IPS DF 6.9 (cell line): ENCODE results near the gene SUCNR1.
"Not testable (repeated sequence)": the region's sequence is repeated elsewhere in the genome, so short reads cannot be mapped to it uniquely, and the experiment has no call there.

Experiments
- DNase-seq: peaks from one replicate; pipeline ENCODE4 v3.0.0-alpha.2; 2013; ENCODE audit warnings: low read depth, low spot score
- H3K27ac ChIP-seq: one replicate; pipeline ENCODE4 v1.5.1; 2013; ENCODE audit warnings: low read length, control low read depth
- H3K27me3 ChIP-seq: 2 replicates; pipeline ENCODE4 v1.6.1; 2013; ENCODE audit warnings: mild to moderate bottlenecking, low read length; ENCODE audit not compliant: control insufficient read depth, insufficient read depth
- H3K36me3 ChIP-seq: 2 replicates; pipeline ENCODE4 v1.6.1; 2013; ENCODE audit warnings: low read length; ENCODE audit not compliant: control insufficient read depth, insufficient read depth
- H3K4me1 ChIP-seq: 2 replicates; pipeline ENCODE4 v1.6.1; 2013; ENCODE audit warnings: low read length; ENCODE audit not compliant: control insufficient read depth, insufficient read depth
- H3K4me3 ChIP-seq: 2 replicates; pipeline ENCODE4 v1.5.1; 2013; ENCODE audit warnings: mild to moderate bottlenecking, low read length
- H3K9me3 ChIP-seq: 2 replicates; pipeline ENCODE4 v1.6.1; 2013; ENCODE audit warnings: low read length, inconsistent platforms; ENCODE audit not compliant: control insufficient read depth, insufficient read depth
- WGBS: extraction: QIAGEN DNeasy Blood & Tissue Kit; methylation state at CpG from one replicate; pipeline ENCODE4 v1.1.7; 2013; ENCODE audit warnings: mixed read lengths, missing lambda C conversion rate; ENCODE audit not compliant: insufficient read length, insufficient coverage; 5-methylcytosine and 5-hydroxymethylcytosine counted together

The SUCNR1 gene

GRCh38 chr3:151873398-151873797, at the start of gene SUCNR1:
Gene SUCNR1 (plus strand): TSS chr3:151873643. CDS start chr3:151879893, 6,250 bp downstream.
- Histone ChIP-seq H3K9me3 (no peaks in the 10 kb centered on the region), H3K27me3 (no peaks in the 10 kb centered on the region), H3K4me1 (no peaks in the 10 kb centered on the region), H3K36me3 (no peaks in the 10 kb centered on the region), H3K27ac (no peak within 1 kb of the TSS), H3K4me3 (no peak within 1 kb of the TSS)
- DNase-seq: no peak

GRCh38 chr3:151827816-151828215, 45.6 kb upstream of the SUCNR1 start:
- Histone ChIP-seq H3K9me3 (no peaks in the 10 kb centered on the region), H3K27ac (no peak overlapping the region), H3K27me3 (no peaks in the 10 kb centered on the region), H3K36me3 (no peaks in the 10 kb centered on the region), H3K4me1 (no peaks in the 10 kb centered on the region), H3K4me3 (no peak overlapping the region)
- no CpG with 5 or more reads among the region's 3 CpGs for WGBS
- DNase-seq: no peak

GRCh38 chr3:151835751-151836525, 37.5 kb upstream of the SUCNR1 start:
- no peaks in the 10 kb centered on the region for H3K9me3 ChIP-seq
- no peak overlapping the region for H3K4me3 ChIP-seq
- no peak overlapping the region for H3K27ac ChIP-seq
- WGBS: no CpG with 5 or more reads among the region's 5 CpGs
- no peak for DNase-seq
- H3K27me3 ChIP-seq: no peaks in the 10 kb centered on the region
- no peaks in the 10 kb centered on the region for H3K36me3 ChIP-seq
- H3K4me1 ChIP-seq: no peaks in the 10 kb centered on the region

GRCh38 chr3:151837057-151837456, 36.4 kb upstream of the SUCNR1 start:
- no CpG with 5 or more reads among the region's 4 CpGs for WGBS
- H3K27me3 ChIP-seq: no peaks in the 10 kb centered on the region
- H3K4me1 ChIP-seq: no peaks in the 10 kb centered on the region
- no peak overlapping the region for H3K27ac ChIP-seq
- DNase-seq: no peak
- H3K36me3 ChIP-seq: no peaks in the 10 kb centered on the region
- no peaks in the 10 kb centered on the region for H3K9me3 ChIP-seq
- H3K4me3 ChIP-seq: no peak overlapping the region

- no peak overlapping the region for H3K27ac ChIP-seq
- no peaks in the 10 kb centered on the region for H3K4me1 ChIP-seq
- no peaks in the 10 kb centered on the region for H3K9me3 ChIP-seq
- H3K36me3 ChIP-seq: no peaks in the 10 kb centered on the region
- no CpG with 5 or more reads among the region's 19 CpGs for WGBS
- H3K27me3 ChIP-seq: no peaks in the 10 kb centered on the region
- DNase-seq: peak; percentile 55
- H3K4me3 ChIP-seq: no peak overlapping the region
Measured at GRCh38 chr3:151838574-151839312, 34.7 kb upstream of the SUCNR1 start.

GRCh38 chr3:151839313-151839631, 34.2 kb upstream of the SUCNR1 start:
- H3K27ac ChIP-seq: no peak overlapping the region
- H3K4me1 ChIP-seq: no peaks in the 10 kb centered on the region
- H3K27me3 ChIP-seq: no peaks in the 10 kb centered on the region
- WGBS: no CpG with 5 or more reads among the region's 1 CpG
- no peak for DNase-seq
- H3K36me3 ChIP-seq: no peaks in the 10 kb centered on the region
- no peaks in the 10 kb centered on the region for H3K9me3 ChIP-seq
- no peak overlapping the region for H3K4me3 ChIP-seq

GRCh38 chr3:151841801-151842200, 31.6 kb upstream of the SUCNR1 start:
- Histone ChIP-seq H3K27me3 (no peaks in the 10 kb centered on the region), H3K4me3 (no peak overlapping the region), H3K36me3 (no peaks in the 10 kb centered on the region), H3K4me1 (no peaks in the 10 kb centered on the region), H3K9me3 (no peaks in the 10 kb centered on the region), H3K27ac (no peak overlapping the region)
- DNase-seq: no peak
- WGBS: no CpG with 5 or more reads among the region's 6 CpGs

- no peaks in the 10 kb centered on the region for H3K36me3 ChIP-seq
- H3K4me1 ChIP-seq: no peaks in the 10 kb centered on the region
- DNase-seq: no peak
- H3K27ac ChIP-seq: no peak overlapping the region
- WGBS: no CpG with 5 or more reads among the region's 1 CpG
- no peak overlapping the region for H3K4me3 ChIP-seq
- H3K27me3 ChIP-seq: no peaks in the 10 kb centered on the region
- H3K9me3 ChIP-seq: no peaks in the 10 kb centered on the region
Measured at GRCh38 chr3:151843275-151843674, 30.2 kb upstream of the SUCNR1 start.

GRCh38 chr3:151845306-151845905, 28.0 kb upstream of the SUCNR1 start:
- Histone ChIP-seq H3K27me3 (no peaks in the 10 kb centered on the region), H3K27ac (no peak overlapping the region), H3K36me3 (no peaks in the 10 kb centered on the region), H3K4me1 (no peaks in the 10 kb centered on the region), H3K4me3 (no peak overlapping the region), H3K9me3 (no peaks in the 10 kb centered on the region)
- DNase-seq: no peak
- no CpG with 5 or more reads among the region's 3 CpGs for WGBS

GRCh38 chr3:151850065-151850464, 23.4 kb upstream of the SUCNR1 start:
- H3K9me3 ChIP-seq, H3K36me3 ChIP-seq, DNase-seq, H3K27ac ChIP-seq, H3K27me3 ChIP-seq, H3K4me3 ChIP-seq, H3K4me1 ChIP-seq: not testable (repeated sequence)
- no CpG with 5 or more reads among the region's 2 CpGs for WGBS
